AG04450 (cell line): ENCODE measurements around the gene ADAP2. TPM values are rescaled to one million over a fixed set of nuclear protein-coding genes. Genes with fewer than 3 reads are reported as not detected.

Experiments used
- CTCF ChIA-PET: fragments of 300-600, 350-600 bp; formaldehyde crosslinking; extraction: SDS; loops from one replicate; lab custom pipeline; 2022; ENCODE audit warnings: antibody characterized with exemption, inconsistent platforms; lab: Charles Lee
- POLR2A ChIA-PET: fragments of 350-600 bp; formaldehyde crosslinking; extraction: SDS; loops from one replicate; lab custom pipeline; 2021; ENCODE audit warnings: antibody characterized with exemption, inconsistent platforms; lab: Yijun Ruan, JAX
- DNase-seq: peaks from one replicate; pipeline ENCODE4 v3.0.0-alpha.2; 2011; ENCODE audit warnings: low read depth, low spot score
- H3K27ac ChIP-seq: one replicate; pipeline ENCODE4 v1.5.1; 2012; ENCODE audit warnings: low read depth, low read length, control low read depth
- H3K27me3 ChIP-seq: one replicate; pipeline ENCODE4 v1.6.0; 2012; ENCODE audit warnings: low read length; ENCODE audit not compliant: control insufficient read depth, insufficient read depth
- H3K4me3 ChIP-seq: 2 replicates; pipeline ENCODE4 v1.5.1; 2011; ENCODE audit warnings: mild to moderate bottlenecking, low read depth, low read length, control low read depth
- H3K9me3 ChIP-seq: 2 replicates; pipeline ENCODE4 v1.5.1; 2012; ENCODE audit warnings: low read length; ENCODE audit not compliant: control insufficient read depth, insufficient read depth
- polyA plus RNA-seq: library from polyadenylated mRNA; depleted of rRNA; stranded (reverse); fragments of >200 nt; gene quantifications from 2 replicates; pipeline ENCODE4 v1.2.3, GENCODE V29; 2011
- TF ChIP-seq, protein P1 (sequence below): IDR thresholded peaks from 2 replicates; pipeline ENCODE4 v1.5.1; 2011; ENCODE audit warnings: low read depth, low read length, control low read depth, inconsistent platforms

ADAP2 gene
- polyA plus RNA-seq, 1 experiment, result 1.4 TPM

- H3K27ac ChIP-seq, result no peak overlapping the region
- no peak overlapping the region for H3K4me3 ChIP-seq
- TF ChIP-seq, protein P1, sequence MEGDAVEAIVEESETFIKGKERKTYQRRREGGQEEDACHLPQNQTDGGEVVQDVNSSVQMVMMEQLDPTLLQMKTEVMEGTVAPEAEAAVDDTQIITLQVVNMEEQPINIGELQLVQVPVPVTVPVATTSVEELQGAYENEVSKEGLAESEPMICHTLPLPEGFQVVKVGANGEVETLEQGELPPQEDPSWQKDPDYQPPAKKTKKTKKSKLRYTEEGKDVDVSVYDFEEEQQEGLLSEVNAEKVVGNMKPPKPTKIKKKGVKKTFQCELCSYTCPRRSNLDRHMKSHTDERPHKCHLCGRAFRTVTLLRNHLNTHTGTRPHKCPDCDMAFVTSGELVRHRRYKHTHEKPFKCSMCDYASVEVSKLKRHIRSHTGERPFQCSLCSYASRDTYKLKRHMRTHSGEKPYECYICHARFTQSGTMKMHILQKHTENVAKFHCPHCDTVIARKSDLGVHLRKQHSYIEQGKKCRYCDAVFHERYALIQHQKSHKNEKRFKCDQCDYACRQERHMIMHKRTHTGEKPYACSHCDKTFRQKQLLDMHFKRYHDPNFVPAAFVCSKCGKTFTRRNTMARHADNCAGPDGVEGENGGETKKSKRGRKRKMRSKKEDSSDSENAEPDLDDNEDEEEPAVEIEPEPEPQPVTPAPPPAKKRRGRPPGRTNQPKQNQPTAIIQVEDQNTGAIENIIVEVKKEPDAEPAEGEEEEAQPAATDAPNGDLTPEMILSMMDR, result no peak
- ChIA-PET CTCF (no interaction called here), POLR2A (no interaction called here)
- no peaks in the 10 kb centered on the region for H3K27me3 ChIP-seq
- H3K9me3 ChIP-seq, result no peaks in the 10 kb centered on the region
- no peak for DNase-seq
These were observed 74.7 kb downstream of the ADAP2 start for GRCh38 chr17:30996486-30996885.

GRCh38 chr17:30997270-30997669 lies 75.5 kb downstream of the ADAP2 start:
- Histone ChIP-seq H3K9me3 (no peaks in the 10 kb centered on the region), H3K27me3 (no peaks in the 10 kb centered on the region), H3K4me3 (no peak overlapping the region), H3K27ac (no peak overlapping the region)
- DNase-seq, result no peak
- TF ChIP-seq, protein P1, result no peak
- POLR2A ChIA-PET, result no interaction called here
- CTCF ChIA-PET, result no interaction called here

- DNase-seq, result no peak
- TF ChIP-seq, protein P1, result no peak
- Histone ChIP-seq H3K4me3 (no peak overlapping the region), H3K27ac (no peak overlapping the region), H3K27me3 (no peaks in the 10 kb centered on the region), H3K9me3 (no peaks in the 10 kb centered on the region)
- ChIA-PET POLR2A (no interaction called here), CTCF (no interaction called here)
These were observed 76.1 kb downstream of the ADAP2 start for GRCh38 chr17:30997842-30998241.

DNA sequence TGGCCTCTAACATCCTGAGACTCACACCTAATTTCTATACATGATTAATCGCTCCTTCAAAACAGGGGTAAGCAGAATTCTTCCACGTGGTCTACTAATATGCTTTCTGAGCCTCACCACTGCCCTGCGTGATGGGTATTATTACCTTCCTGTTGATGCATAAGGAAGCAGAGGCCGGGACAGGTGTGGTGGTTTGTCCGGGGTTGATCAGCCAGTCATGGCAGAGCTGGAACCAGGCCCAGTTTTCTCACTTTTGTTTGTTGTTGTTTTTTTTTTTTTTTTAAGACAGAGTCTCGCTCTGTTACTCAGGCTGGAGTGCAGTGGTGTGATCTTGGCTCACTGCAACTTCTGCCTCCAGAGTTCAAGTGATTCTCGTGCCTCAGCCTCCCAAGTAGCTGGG lies 80.3 kb downstream of the ADAP2 start:
- Histone ChIP-seq H3K27me3 (no peaks in the 10 kb centered on the region), H3K27ac (no peak overlapping the region), H3K4me3 (no peak overlapping the region), H3K9me3 (no peaks in the 10 kb centered on the region)
- ChIA-PET CTCF (interaction anchor here (1.1 kb wide), 1 partner anchor 108 kb away, joined by 4 read pairs; no protein-coding TSS in a partner anchor), POLR2A (interaction anchor here (0.6 kb wide), 1 partner anchor 279 kb away, joined by 6 read pairs; no protein-coding TSS in a partner anchor)
- DNase-seq, result no peak
- TF ChIP-seq, protein P1, result no peak

GRCh38 chr17:31003225-31003866 lies 81.6 kb downstream of the ADAP2 start:
- H3K27ac ChIP-seq, result no peak overlapping the region
- H3K27me3 ChIP-seq, result no peaks in the 10 kb centered on the region
- ChIA-PET CTCF (no interaction called here), POLR2A (no interaction called here)
- H3K4me3 ChIP-seq, result no peak overlapping the region
- no peak for DNase-seq
- H3K9me3 ChIP-seq, result peaks cover 3% of the 10 kb centered on the region; the same call in 1 of the 2 replicates
- TF ChIP-seq, protein P1, result no peak
